ENCODE measurements around the gene NSD2. TPM values are rescaled to one million over a fixed set of nuclear protein-coding genes. Genes with fewer than 3 reads are reported as not detected.
A peak's percentile ranks its signal among the peaks of the same experiment; 100 is the strongest.
"Not testable (repeated sequence)": the region's sequence is repeated elsewhere in the genome, so short reads cannot be mapped to it uniquely, and the experiment has no call there.

The NSD2 gene
- polyA plus RNA-seq, 3 donors from 2014 or later: 1.8 to 7.2 (median 4.4) TPM

GRCh38 chr4:1901127-1901526, 29.9 kb downstream of the NSD2 start:
- Mint-ChIP-seq H3K4me3 (no peak overlapping the region), H3K27ac (peak overlapping the region in 1 of 6 donors; percentile 39), H3K9me3 (no peaks in the 10 kb centered on the region), H3K4me1 (peaks cover 6 to 12% of the 10 kb centered on the region in 2 donors), H3K36me3 (peaks cover 4 to 20% (median 5%) of the 10 kb centered on the region in 3 donors), H3K27me3 (ENCODE audit: low read depth in 3 of 3) (no peaks in the 10 kb centered on the region)
- no peak for DNase-seq

GRCh38 chr4:1902243-1902642, 31.1 kb downstream of the NSD2 start:
- H3K27ac Mint-ChIP-seq: no peak overlapping the region

GRCh38 chr4:1903035-1903434, 31.8 kb downstream of the NSD2 start:
- DNase-seq: no peak
- H3K4me1 Mint-ChIP-seq: peaks cover 10 to 21% of the 10 kb centered on the region in 2 donors
- no peak overlapping the region for H3K27ac Mint-ChIP-seq
- H3K36me3 Mint-ChIP-seq: peaks cover 4 to 20% (median 5%) of the 10 kb centered on the region in 3 donors
- no peaks in the 10 kb centered on the region for H3K9me3 Mint-ChIP-seq
- H3K4me3 Mint-ChIP-seq: no peak overlapping the region
- no peaks in the 10 kb centered on the region for H3K27me3 Mint-ChIP-seq (ENCODE audit: low read depth in 3 of 3)

More at GRCh38 chr4:1902243-1902642, 31.1 kb downstream of the NSD2 start:
- peaks cover 10 to 19% of the 10 kb centered on the region in 2 donors for H3K4me1 Mint-ChIP-seq
- DNase-seq: no peak
- peaks cover 4 to 20% (median 5%) of the 10 kb centered on the region in 3 donors for H3K36me3 Mint-ChIP-seq
- no peaks in the 10 kb centered on the region for H3K27me3 Mint-ChIP-seq (ENCODE audit: low read depth in 3 of 3)
- H3K4me3 Mint-ChIP-seq: no peak overlapping the region
- no peaks in the 10 kb centered on the region for H3K9me3 Mint-ChIP-seq

GRCh38 chr4:1904042-1904441, 32.8 kb downstream of the NSD2 start:
- peaks cover 13 to 27% of the 10 kb centered on the region in 2 donors for H3K4me1 Mint-ChIP-seq
- H3K4me3 Mint-ChIP-seq: no peak overlapping the region
- DNase-seq: no peak
- no peaks in the 10 kb centered on the region for H3K9me3 Mint-ChIP-seq
- peaks cover 4 to 23% (median 5%) of the 10 kb centered on the region in 3 donors for H3K36me3 Mint-ChIP-seq
- H3K27me3 Mint-ChIP-seq (ENCODE audit: low read depth in 3 of 3): no peaks in the 10 kb centered on the region
- peak overlapping the region in 1 of 6 donors; percentile 42 for H3K27ac Mint-ChIP-seq

- Mint-ChIP-seq H3K4me1 (peaks cover 11 to 26% of the 10 kb centered on the region in 2 donors), H3K36me3 (peaks cover 0 to 16% (median 4%) of the 10 kb centered on the region in 3 donors), H3K27ac (peak overlapping the region in 1 of 6 donors; percentile 78), H3K4me3 (no peak overlapping the region), H3K9me3 (no peaks in the 10 kb centered on the region), H3K27me3 (ENCODE audit: low read depth in 3 of 3) (no peaks in the 10 kb centered on the region)
- DNase-seq: no peak
These were observed 36.8 kb downstream of the NSD2 start for GRCh38 chr4:1907848-1908525.

- not testable (repeated sequence) for H3K9me3 Mint-ChIP-seq; H3K27ac Mint-ChIP-seq; DNase-seq; H3K4me3 Mint-ChIP-seq; H3K27me3 Mint-ChIP-seq (ENCODE audit: low read depth in 3 of 3)
- peaks cover 11 to 21% of the 10 kb centered on the region in 2 donors for H3K4me1 Mint-ChIP-seq
- peaks cover 0 to 14% (median 8%) of the 10 kb centered on the region in 3 donors for H3K36me3 Mint-ChIP-seq
These were observed 38.5 kb downstream of the NSD2 start for GRCh38 chr4:1909696-1910095.

GRCh38 chr4:1910643-1911042, 39.5 kb downstream of the NSD2 start:
- Mint-ChIP-seq H3K27ac (peak overlapping the region in 4 of 6 donors; percentile 32 to 73 (median 58)), H3K36me3 (peaks cover 0 to 10% (median 8%) of the 10 kb centered on the region in 3 donors), H3K27me3 (ENCODE audit: low read depth in 3 of 3) (no peaks in the 10 kb centered on the region), H3K9me3 (no peaks in the 10 kb centered on the region), H3K4me1 (peaks cover 11 to 21% of the 10 kb centered on the region in 2 donors), H3K4me3 (no peak overlapping the region)
- no peak for DNase-seq

- H3K4me3 Mint-ChIP-seq; H3K9me3 Mint-ChIP-seq; H3K36me3 Mint-ChIP-seq; H3K27me3 Mint-ChIP-seq (ENCODE audit: low read depth in 3 of 3); DNase-seq: not testable (repeated sequence)
- H3K27ac Mint-ChIP-seq: peak overlapping the region in 2 of 6 donors; percentile 51 to 64
- peaks cover 11 to 21% of the 10 kb centered on the region in 2 donors for H3K4me1 Mint-ChIP-seq
These were observed 40.1 kb downstream of the NSD2 start for GRCh38 chr4:1911316-1911715.

GRCh38 chr4:1922821-1923220, 51.6 kb downstream of the NSD2 start:
- Mint-ChIP-seq H3K4me3 (no peak overlapping the region), H3K27ac (peak overlapping the region in 1 of 6 donors; percentile 64), H3K9me3 (no peaks in the 10 kb centered on the region), H3K36me3 (peaks cover 0 to 10% (median 6%) of the 10 kb centered on the region in 3 donors), H3K4me1 (peaks cover 0 to 1% of the 10 kb centered on the region in 2 donors), H3K27me3 (ENCODE audit: low read depth in 3 of 3) (peaks cover 0 to 4% (median 0%) of the 10 kb centered on the region in 3 donors)
- DNase-seq: no peak

- H3K27ac Mint-ChIP-seq: peak overlapping the region in 1 of 6 donors; percentile 92
- DNase-seq: no peak
- no peaks in the 10 kb centered on the region for H3K9me3 Mint-ChIP-seq
- peaks cover 3 to 6% (median 5%) of the 10 kb centered on the region in 3 donors for H3K36me3 Mint-ChIP-seq
- H3K4me1 Mint-ChIP-seq: peaks cover 11 to 15% of the 10 kb centered on the region in 2 donors
- H3K27me3 Mint-ChIP-seq (ENCODE audit: low read depth in 3 of 3): peaks cover 0 to 14% (median 0%) of the 10 kb centered on the region in 3 donors
- no peak overlapping the region for H3K4me3 Mint-ChIP-seq
These were observed 56.5 kb downstream of the NSD2 start for GRCh38 chr4:1927675-1928074.

GRCh38 chr4:1928356-1929239, 57.4 kb downstream of the NSD2 start:
- peaks cover 11 to 15% of the 10 kb centered on the region in 2 donors for H3K4me1 Mint-ChIP-seq
- H3K9me3 Mint-ChIP-seq: no peaks in the 10 kb centered on the region
- DNase-seq: peak; percentile 59 to 76 (median 65)
- H3K27me3 Mint-ChIP-seq (ENCODE audit: low read depth in 3 of 3): peaks cover 0 to 15% (median 0%) of the 10 kb centered on the region in 3 donors
- peak overlapping the region; percentile 71 to 92 (median 90) for H3K27ac Mint-ChIP-seq
- peaks cover 3 to 6% (median 5%) of the 10 kb centered on the region in 3 donors for H3K36me3 Mint-ChIP-seq
- H3K4me3 Mint-ChIP-seq: peak overlapping the region in 3 of 5 donors; percentile 13 to 77 (median 56)

- H3K4me1 Mint-ChIP-seq: peaks cover 10 to 15% of the 10 kb centered on the region in 2 donors
- no peak overlapping the region for H3K27ac Mint-ChIP-seq
- H3K36me3 Mint-ChIP-seq: peaks cover 4 to 9% (median 7%) of the 10 kb centered on the region in 3 donors
- H3K27me3 Mint-ChIP-seq (ENCODE audit: low read depth in 3 of 3): peaks cover 0 to 11% (median under 1%) of the 10 kb centered on the region in 3 donors
- no peaks in the 10 kb centered on the region for H3K9me3 Mint-ChIP-seq
- H3K4me3 Mint-ChIP-seq: no peak overlapping the region
- DNase-seq: no peak
These were observed 61.5 kb downstream of the NSD2 start for GRCh38 chr4:1932736-1933135.

- Mint-ChIP-seq H3K4me1 (peaks cover under 1 to 7% of the 10 kb centered on the region in 2 donors), H3K27me3 (ENCODE audit: low read depth in 3 of 3) (peaks cover 0 to 7% (median 4%) of the 10 kb centered on the region in 3 donors), H3K9me3 (no peaks in the 10 kb centered on the region), H3K4me3 (no peak overlapping the region), H3K36me3 (peaks cover 5 to 12% (median 7%) of the 10 kb centered on the region in 3 donors), H3K27ac (no peak overlapping the region)
- DNase-seq: no peak
These were observed 62.5 kb downstream of the NSD2 start for GRCh38 chr4:1933700-1934099.
